IPS-18a (cell line): Measurements from ENCODE around the gene NLGN1.

ENCODE experiments used
- H3K27ac ChIP-seq: one replicate; pipeline ENCODE4 v1.5.1; 2013; ENCODE audit warnings: low read length
- H3K27me3 ChIP-seq: one replicate; pipeline ENCODE4 v1.6.1; 2013; ENCODE audit warnings: mild to moderate bottlenecking, low read length; ENCODE audit not compliant: control insufficient read depth, insufficient read depth
- H3K36me3 ChIP-seq: one replicate; pipeline ENCODE4 v1.6.1; 2013; ENCODE audit warnings: low read depth, low read length; ENCODE audit not compliant: control insufficient read depth
- H3K4me1 ChIP-seq: one replicate; pipeline ENCODE4 v1.6.1; 2013; ENCODE audit warnings: low read depth, low read length; ENCODE audit not compliant: control insufficient read depth
- H3K4me3 ChIP-seq: one replicate; pipeline ENCODE4 v1.5.1; 2013; ENCODE audit warnings: low read length
- H3K9ac ChIP-seq: one replicate; pipeline ENCODE4 v1.6.1; 2013; ENCODE audit warnings: mild to moderate bottlenecking, low read length, moderate library complexity
- H3K9me3 ChIP-seq: one replicate; pipeline ENCODE4 v1.6.1; 2013; ENCODE audit warnings: low read depth, low read length; ENCODE audit not compliant: control insufficient read depth

The NLGN1 gene

GRCh38 chr3:173615661-173616060, 218.1 kb downstream of the NLGN1 start:
- no peaks in the 10 kb centered on the region for H3K27me3 ChIP-seq
- H3K4me1 ChIP-seq, result peaks cover 6% of the 10 kb centered on the region

DNA sequence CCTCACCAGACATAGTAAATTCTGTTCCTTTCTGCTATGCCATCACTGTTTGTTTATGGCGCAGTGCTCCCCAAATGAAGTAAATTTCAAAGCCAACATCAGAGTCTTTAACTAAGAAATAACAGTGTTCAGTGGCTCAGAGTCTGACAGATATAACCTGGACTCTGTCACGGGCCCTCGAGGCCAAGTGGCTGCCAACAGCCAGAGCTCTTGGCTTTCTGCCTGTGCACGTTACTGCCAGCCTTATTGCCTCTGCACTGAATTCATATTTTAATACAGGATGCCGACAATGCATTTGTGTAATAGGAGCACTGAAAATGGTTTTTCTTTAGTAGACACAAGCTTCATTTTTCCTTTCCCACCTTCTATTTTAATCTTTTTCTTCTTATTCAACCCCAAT, 219.9 kb downstream of the NLGN1 start:
- H3K4me3 ChIP-seq, result no peak overlapping the region
- H3K4me1 ChIP-seq, result peaks cover 2% of the 10 kb centered on the region
- H3K27me3 ChIP-seq, result no peaks in the 10 kb centered on the region
- no peaks in the 10 kb centered on the region for H3K9me3 ChIP-seq
- H3K9ac ChIP-seq, result no peak overlapping the region
- H3K27ac ChIP-seq, result no peak overlapping the region
- no peaks in the 10 kb centered on the region for H3K36me3 ChIP-seq

More at GRCh38 chr3:173615661-173616060, 218.1 kb downstream of the NLGN1 start:
- Histone ChIP-seq H3K36me3 (no peaks in the 10 kb centered on the region), H3K9me3 (no peaks in the 10 kb centered on the region), H3K9ac (no peak overlapping the region), H3K4me3 (no peak overlapping the region), H3K27ac (no peak overlapping the region)

DNA sequence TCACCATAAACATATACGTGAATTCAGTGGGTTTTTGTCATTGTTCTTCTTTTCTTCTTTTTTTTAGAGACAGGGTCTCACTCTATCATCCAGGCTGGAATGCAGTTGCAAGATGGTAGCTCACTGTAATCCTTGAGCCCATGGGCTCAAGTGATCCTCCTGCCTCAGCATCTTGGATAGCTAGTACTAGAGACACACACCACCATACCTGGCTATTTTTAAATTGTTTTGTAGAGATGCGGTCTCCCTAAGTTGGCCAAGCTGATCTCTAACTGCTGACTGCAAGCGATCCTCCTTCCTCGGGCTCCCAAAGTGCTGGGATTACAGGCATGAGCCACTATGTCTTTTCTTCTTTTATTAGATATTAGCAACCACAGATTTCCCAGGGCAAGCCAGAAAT, 220.6 kb downstream of the NLGN1 start:
- H3K9ac ChIP-seq, result no peak overlapping the region
- H3K36me3 ChIP-seq, result no peaks in the 10 kb centered on the region
- H3K9me3 ChIP-seq, result no peaks in the 10 kb centered on the region
- H3K4me3 ChIP-seq, result no peak overlapping the region
- H3K27me3 ChIP-seq, result no peaks in the 10 kb centered on the region
- no peak overlapping the region for H3K27ac ChIP-seq
- H3K4me1 ChIP-seq, result no peaks in the 10 kb centered on the region

- no peaks in the 10 kb centered on the region for H3K27me3 ChIP-seq
- H3K4me1 ChIP-seq, result no peaks in the 10 kb centered on the region
- H3K9ac ChIP-seq, result no peak overlapping the region
- no peak overlapping the region for H3K27ac ChIP-seq
- no peaks in the 10 kb centered on the region for H3K9me3 ChIP-seq
- no peaks in the 10 kb centered on the region for H3K36me3 ChIP-seq
- H3K4me3 ChIP-seq, result no peak overlapping the region
Observed at GRCh38 chr3:173618703-173619102, 221.2 kb downstream of the NLGN1 start.

- H3K4me1 ChIP-seq, result no peaks in the 10 kb centered on the region
- H3K9me3 ChIP-seq, result no peaks in the 10 kb centered on the region
- H3K4me3 ChIP-seq, result no peak overlapping the region
- H3K27me3 ChIP-seq, result no peaks in the 10 kb centered on the region
- no peak overlapping the region for H3K9ac ChIP-seq
- no peak overlapping the region for H3K27ac ChIP-seq
- no peaks in the 10 kb centered on the region for H3K36me3 ChIP-seq
Observed at GRCh38 chr3:173622166-173622565, 224.6 kb downstream of the NLGN1 start.

- H3K36me3 ChIP-seq, result no peaks in the 10 kb centered on the region
- no peak overlapping the region for H3K27ac ChIP-seq
- no peaks in the 10 kb centered on the region for H3K9me3 ChIP-seq
Observed at GRCh38 chr3:173624086-173624485, 226.5 kb downstream of the NLGN1 start.

DNA sequence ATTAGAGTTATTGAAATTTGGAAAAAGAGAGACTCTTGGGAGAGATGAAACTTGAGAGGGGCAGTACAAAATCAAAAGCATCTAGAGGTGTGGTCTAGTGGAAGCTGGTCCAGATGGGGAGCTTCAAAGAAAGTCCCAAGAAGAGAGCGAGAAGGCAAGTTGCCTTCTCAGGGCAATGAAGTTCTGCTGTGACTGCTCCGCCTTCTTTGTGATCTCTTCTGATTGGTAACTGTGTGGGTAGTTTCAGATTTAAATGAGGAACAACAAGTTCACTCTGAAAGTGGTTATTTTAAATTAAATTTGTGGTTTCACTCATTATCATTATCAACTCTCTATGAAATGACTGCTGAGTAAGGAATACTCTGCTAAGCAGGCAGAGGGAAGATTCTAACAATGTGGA, 233.3 kb downstream of the NLGN1 start:
- H3K4me1 ChIP-seq, result no peaks in the 10 kb centered on the region
- no peak overlapping the region for H3K9ac ChIP-seq
- H3K4me3 ChIP-seq, result no peak overlapping the region
- no peak overlapping the region for H3K27ac ChIP-seq
- no peaks in the 10 kb centered on the region for H3K9me3 ChIP-seq
- H3K36me3 ChIP-seq, result no peaks in the 10 kb centered on the region
- H3K27me3 ChIP-seq, result no peaks in the 10 kb centered on the region

More at GRCh38 chr3:173624086-173624485, 226.5 kb downstream of the NLGN1 start:
- Histone ChIP-seq H3K27me3 (no peaks in the 10 kb centered on the region), H3K4me3 (no peak overlapping the region), H3K9ac (no peak overlapping the region), H3K4me1 (no peaks in the 10 kb centered on the region)

- Histone ChIP-seq H3K36me3 (no peaks in the 10 kb centered on the region), H3K9ac (no peak overlapping the region), H3K27ac (no peak overlapping the region), H3K4me1 (no peaks in the 10 kb centered on the region), H3K9me3 (no peaks in the 10 kb centered on the region), H3K27me3 (no peaks in the 10 kb centered on the region), H3K4me3 (no peak overlapping the region)
Observed at GRCh38 chr3:173632945-173633344, 235.4 kb downstream of the NLGN1 start.

DNA sequence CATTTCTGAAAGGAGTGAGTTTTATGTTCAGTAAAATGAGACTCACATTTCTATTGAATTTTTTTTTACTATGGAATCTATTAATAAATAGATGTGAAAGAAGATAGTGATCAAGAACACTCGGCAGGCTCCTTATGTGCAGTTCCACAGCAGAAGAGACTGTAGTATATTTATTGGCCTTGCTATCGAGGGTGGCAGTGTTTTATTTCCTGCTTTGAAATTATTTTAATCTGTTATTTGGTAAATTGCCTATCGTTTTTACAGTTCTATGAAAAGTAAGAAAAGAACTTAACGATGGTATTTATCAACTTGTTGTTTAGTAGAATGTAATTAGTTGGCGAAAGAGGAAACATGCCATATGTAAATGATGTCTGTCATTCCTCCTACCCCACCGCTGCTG, 238.3 kb downstream of the NLGN1 start:
- Histone ChIP-seq H3K27ac (no peak overlapping the region), H3K4me1 (no peaks in the 10 kb centered on the region), H3K9me3 (no peaks in the 10 kb centered on the region), H3K4me3 (no peak overlapping the region), H3K27me3 (no peaks in the 10 kb centered on the region), H3K36me3 (no peaks in the 10 kb centered on the region), H3K9ac (no peak overlapping the region)

DNA sequence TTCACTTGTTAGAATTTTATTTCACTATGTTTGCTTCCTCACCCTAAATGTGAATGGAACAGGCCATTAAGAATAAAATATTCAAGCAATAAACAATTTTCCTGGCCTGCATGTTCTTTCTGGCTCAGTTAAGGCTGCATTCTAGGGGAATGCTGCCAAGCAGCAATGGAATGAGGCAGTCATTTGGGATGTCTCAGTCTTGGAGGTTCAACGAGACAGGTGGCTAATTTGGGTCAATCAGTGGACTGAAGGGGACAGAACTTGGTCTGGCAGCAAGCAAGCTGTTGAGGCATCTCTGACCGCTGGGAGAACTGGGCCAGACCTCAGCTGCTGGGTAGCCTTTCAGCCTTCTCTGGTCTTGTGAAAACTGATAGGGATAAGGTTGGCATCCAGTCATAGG, 241.6 kb downstream of the NLGN1 start:
- no peak overlapping the region for H3K27ac ChIP-seq
- H3K9me3 ChIP-seq, result no peaks in the 10 kb centered on the region
- H3K9ac ChIP-seq, result no peak overlapping the region
- H3K4me1 ChIP-seq, result no peaks in the 10 kb centered on the region
- no peak overlapping the region for H3K4me3 ChIP-seq
- H3K36me3 ChIP-seq, result no peaks in the 10 kb centered on the region
- no peaks in the 10 kb centered on the region for H3K27me3 ChIP-seq

DNA sequence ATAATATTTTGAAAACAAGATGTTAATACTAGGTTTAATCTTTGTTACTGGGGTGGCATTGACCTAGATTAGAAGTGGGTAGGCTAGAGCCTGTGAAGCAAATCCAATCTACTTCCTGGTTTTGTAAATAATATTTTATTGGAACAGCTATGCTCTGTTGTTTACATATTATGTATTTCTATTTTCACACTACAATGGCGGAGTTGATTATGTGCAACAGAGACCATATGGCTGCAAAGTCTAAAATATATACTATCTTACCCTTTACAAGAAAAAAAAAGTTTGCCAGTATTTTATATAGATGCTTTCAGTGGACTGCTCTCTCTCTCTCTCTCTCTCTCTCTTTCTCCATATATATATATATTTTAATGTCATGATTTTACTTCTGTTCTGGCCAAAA, 244.2 kb downstream of the NLGN1 start:
- Histone ChIP-seq H3K9ac (no peak overlapping the region), H3K36me3 (no peaks in the 10 kb centered on the region), H3K27ac (no peak overlapping the region), H3K4me1 (no peaks in the 10 kb centered on the region), H3K4me3 (no peak overlapping the region), H3K9me3 (no peaks in the 10 kb centered on the region), H3K27me3 (no peaks in the 10 kb centered on the region)

GRCh38 chr3:173644086-173645082, 246.8 kb downstream of the NLGN1 start:
- Histone ChIP-seq H3K4me1 (no peaks in the 10 kb centered on the region), H3K4me3 (no peak overlapping the region)

More at GRCh38 chr3:173644086-173645082, 246.8 kb downstream of the NLGN1 start:
- Histone ChIP-seq H3K27ac (no peak overlapping the region), H3K36me3 (no peaks in the 10 kb centered on the region), H3K9me3 (no peaks in the 10 kb centered on the region), H3K27me3 (no peaks in the 10 kb centered on the region), H3K9ac (no peak overlapping the region)
